ENCODE results near the gene CACNG5.

Gene CACNG5

DNA sequence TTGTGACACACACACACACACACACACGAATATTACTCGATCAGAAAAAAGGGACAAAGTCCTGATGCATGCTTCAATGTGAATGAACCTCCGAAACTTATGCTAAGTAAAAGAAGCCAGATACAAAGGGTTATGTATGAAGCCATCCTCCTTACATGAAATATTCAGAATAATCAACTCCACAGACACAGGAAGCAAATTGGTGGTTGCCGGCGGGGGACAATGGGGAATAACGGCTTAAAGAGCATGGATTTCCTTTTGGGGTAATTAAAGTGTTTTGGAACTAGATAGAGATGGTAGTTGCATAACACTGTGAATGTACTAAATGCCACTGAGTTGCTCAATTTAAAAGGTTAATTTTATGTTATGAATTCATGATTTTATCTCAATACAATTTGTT is 8.1 kb upstream of the CACNG5 start:
- no peak for DNase-seq

DNA sequence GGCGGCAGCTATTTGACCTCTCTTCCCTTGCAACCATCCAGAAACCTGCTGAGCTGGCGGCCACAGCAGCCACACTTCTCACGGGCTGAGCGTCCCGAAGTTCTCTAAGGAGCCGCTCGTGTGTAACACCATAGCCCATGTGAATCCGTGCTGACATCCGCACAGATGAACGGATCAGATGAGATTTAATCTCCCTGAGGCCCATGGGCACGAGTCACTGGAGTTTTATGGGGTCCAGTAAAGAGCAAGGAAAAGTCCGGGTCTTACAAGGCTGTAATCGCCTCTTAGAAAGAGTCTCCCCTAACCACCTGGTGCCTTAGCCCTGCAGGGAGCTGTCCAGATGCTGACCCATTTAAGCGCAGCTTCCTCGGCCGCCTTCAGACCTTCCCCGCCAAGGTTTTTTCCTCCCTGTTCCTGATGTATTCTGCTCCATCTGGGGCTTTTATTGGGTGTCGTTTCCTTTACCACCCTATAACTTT is 5.5 kb upstream of the CACNG5 start:
- DNase-seq: no peak

DNA sequence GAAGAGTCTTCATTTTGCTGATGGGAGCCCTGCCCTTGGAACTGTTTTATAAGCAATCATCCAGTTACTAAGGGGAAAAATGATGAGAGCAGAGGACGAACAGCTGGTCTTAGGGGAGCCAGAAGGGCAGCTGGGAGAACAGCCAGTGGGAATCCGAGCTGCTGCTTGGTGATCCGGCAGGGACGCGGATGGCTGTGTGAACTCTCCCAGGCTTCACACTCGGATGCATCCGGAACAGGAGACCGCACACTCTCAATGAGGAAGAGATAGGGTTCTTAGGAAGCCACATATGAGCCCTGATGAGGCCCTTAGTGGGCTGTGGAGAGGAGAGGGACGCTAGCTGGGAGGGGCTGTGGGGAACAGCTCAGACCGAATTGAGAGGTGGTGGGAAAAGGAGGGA is 5.0 kb upstream of the CACNG5 start:
- DNase-seq: no peak

DNA sequence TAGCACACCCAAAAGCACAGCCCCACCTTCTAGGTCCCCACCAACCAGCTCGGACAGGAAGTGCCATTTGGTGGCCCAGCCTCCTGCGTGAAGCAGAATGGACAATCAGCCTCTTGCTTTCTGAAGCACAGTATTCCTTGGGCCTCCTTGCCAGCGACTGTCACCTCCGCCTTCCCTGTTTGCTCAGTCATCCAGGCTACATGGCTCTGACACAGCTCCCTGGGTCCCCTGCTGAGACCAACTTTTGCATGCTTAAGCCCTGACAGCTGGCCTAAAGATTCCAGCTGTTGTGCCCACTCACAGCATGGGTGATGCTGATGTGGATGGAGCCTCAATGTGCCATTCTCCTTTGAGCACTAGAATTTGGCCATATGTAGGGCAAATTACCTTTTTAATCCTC is 4.5 kb upstream of the CACNG5 start:
- no peak for DNase-seq

DNA sequence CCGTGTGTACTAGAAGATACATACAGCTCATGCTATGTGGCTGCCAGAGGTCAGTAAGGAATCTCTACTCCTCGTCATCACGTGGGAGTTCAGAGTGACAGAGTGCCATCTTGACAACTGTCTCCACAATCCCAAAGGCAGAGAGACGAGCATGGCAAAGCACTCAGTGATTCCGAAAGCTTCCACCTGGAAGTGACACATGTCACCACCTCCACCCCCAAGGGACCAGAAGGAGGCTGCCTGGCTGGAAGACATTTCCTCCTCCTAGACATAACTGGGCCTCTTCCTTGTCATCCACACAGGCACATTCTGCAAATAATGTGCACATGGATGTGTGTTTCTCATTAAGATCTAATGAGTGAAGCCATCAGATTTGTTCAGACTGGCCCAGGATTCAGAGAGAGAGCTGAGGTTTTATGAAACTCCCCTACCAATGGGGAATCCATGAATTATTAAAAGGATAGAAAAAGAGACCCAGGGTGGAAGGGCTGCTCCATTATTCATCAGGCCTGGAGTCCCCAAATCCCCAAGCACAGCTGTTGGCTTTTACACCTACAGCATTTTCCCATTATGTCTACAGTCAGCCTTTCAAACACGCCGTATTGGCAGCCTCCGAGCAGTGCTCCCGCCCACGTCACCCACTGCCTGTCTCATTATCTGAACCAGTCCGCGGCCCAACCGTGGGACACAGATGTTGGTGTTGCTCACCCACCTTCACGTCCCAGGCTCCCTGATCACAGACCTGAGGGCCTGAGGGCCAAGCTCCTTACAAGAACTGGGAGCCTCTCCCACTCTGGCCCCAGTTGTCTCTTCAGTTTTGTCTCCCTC is 3.3 kb upstream of the CACNG5 start:
- DNase-seq: no peak

DNA sequence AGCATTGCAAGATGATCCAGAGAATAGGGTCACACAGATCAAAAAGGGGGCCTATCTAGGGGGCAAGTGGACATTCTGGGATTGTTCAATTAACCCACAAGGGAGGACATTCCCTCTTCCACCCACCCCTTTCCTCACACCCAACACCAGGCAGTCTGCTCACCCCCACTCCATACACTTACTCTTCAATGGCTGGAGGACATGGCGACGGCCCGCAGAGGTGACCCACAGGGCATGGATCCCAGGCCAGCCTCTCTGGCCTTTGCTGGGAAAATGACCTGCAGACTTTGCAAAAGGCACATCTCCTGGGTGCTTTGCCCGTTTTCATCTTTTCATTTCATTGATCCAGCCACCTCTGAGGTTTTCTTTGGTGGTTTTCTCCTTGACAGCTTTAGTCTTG is 1.7 kb upstream of the CACNG5 start:
- no peak for DNase-seq

DNA sequence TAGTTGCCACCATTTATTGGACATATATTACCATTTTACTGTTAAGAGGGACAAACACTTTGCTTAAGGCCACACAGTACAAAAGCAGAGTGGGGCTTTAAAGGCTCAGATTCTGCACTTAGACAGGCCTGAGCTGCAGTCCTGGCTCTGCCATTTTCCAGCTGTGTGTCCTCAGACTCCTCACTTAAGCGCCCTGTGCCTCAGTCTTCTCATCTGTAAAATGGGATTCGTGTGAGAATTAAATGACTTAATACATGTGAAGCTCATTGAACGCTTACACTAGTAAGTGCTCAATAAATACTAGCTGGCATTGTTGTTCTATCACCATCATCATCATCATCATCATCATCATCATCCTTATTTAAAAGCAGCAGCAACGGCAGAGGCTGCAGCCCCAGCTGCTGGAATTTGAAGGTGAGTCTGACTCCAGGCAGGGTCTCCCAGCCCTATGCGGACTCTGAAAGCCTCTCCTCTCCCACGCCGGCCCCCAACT is 445 bp upstream of the CACNG5 start:
- DNase-seq: no peak

DNA sequence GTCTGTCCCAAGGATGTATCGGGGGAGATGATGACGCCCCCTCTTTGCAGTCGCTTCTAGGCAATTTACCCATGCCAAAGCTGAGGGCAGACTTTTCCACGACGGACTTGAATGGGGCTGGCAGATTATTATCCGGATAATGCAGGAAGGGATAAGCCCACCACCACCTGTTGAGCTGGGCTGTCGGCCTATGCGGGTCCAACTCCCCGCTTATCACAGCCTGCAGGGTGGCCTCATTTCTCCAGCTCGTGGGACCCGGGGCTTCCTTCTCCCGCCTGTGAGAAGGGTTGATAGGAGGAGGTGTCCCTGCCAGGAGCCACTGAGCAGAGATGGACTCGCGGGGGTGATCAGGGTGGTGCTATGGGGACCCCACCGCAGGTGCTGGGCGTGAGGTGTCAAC is 559 bp downstream of the CACNG5 start:
- no peak for DNase-seq

DNA sequence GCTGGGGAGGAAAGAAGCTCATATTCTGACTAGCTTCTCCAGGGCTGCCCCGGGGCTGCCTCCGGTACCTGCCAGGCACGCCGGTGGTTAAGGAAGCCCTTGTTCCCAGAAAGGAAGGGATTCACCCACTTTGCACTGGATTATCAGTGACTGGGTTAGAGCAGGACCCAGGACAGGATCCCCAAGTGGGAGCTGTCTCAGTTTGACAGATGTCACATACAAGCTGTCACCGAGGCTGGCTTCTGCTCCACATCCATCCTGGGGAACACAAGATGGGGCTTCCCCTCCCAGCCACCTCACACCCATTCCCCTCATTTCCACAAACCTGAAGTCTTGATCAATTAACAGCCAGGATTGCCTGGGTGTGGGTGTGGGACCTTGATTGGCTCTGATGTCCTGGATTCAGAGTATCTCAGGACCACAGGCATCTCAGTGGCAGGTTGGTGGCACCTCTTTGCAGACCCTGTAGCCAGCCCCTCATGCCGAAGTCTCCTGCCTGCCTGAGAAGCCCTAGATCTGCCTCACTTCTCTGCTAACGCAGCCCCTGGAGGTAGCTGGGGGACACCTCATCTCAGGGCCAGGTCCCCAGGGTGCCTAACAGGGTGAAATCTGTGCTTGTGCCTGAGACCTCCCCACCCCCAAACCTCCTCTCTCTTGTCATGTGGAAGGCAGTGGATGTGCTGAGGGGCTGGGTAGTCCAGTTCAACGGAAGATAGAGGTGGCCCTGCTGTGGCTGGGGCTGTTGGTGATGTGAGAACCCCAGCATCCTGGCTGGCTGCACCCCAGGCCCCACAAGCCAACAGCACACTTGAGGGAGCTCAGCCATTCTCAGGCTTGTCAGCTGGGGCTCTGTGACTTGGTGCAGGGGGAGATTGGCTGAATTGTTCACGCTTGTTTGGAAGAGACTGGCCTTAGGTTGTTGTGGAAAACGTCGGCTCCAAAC is 1.4 kb downstream of the CACNG5 start:
- DNase-seq: no peak

DNA sequence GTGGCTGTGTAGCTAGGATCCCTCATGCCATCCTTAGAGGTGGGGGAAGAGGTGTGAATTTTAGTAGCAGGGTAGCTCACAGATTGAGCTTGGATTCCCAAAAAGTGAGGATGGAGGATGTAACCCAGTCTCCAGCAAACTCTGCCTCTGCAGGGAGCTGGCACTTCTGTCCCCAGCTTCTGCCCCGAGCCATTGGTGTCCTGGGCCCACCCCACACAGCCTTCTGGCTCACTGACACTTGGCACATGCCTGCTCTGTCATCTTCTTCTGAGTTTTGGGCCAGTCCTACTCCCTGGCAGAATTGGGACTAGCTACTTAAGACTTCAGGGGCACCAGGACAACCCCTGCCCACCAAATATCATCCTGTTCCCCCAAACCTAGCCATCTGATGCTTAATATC is 2.3 kb downstream of the CACNG5 start:
- DNase-seq: no peak

DNA sequence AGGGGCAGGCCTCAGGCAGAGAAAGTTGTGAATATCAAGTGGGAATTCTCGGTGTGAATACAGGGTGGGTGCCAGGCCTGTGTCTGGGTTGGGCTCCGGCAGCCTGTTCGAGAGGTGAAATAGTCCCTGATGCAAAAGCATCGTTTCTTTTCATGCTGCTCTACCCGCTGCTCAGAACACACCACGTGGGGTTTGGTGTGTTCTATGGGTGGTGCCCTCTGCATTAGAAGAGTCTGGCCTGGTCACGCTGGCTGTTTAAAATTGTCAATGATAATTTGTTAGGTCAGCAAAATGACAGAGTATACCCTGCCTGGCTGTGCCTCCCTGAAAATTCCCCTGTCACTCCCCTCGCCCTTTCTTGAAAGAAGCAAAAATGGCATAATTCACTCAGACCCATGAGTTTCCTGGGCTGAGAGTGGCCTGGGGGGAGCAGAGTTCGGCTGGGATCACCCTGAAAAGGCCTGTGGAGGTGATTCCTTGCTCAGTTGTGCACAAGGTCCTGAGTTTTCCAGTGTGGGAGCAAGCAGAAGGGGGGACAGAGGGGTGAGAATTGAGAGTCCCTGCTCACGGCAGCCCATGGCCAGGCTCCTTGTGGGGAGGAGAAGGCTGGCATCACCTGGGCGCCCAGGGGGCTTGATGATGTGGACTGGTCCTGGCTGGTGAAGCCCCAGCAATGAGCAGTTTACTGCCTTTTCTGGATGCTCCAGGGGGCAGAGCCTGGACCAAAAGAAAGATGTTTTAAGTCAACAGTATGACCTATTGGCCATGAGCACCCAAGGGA is 3.2 kb downstream of the CACNG5 start:
- no peak for DNase-seq

DNA sequence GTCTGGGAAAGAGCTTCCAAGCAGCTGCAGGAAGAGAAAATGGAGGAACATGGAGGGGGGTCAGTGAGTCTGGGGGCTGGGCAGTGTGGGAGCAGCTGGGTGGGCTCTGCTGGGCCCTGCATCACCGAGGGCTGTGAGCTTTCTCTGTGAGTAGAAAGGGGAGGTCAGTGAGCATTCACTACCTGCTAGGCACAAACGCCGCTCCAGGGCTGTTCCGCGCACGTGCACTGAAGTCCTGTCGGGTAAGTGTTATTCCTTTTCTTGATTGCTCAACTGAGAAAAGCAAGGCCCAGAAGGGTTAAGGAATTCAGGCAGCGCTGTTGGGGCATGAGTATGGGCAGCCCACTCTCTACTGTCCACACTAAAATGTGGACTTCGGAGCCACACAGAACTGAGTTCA is 4.7 kb downstream of the CACNG5 start:
- no peak for DNase-seq

DNA sequence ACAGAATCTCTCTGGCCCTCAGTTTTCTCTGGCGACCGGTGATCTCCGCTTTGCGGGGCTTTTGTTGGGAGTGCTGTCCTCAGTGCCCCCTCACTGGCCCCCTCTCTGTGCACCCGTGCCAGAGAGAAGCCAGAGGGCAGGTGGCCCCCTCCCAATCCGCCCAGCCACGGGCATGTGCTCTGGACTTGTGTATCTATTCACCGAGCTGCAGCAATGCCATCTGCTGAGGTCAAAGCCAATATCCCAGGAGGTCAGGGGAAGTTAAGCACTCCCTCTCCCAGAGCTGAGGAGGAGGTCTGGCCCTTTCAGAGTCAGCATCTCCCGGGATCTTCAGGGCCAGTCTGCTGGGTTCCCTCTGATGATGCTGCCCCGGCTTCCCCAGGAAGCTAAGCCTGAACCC is 5.1 kb downstream of the CACNG5 start:
- DNase-seq: no peak

DNA sequence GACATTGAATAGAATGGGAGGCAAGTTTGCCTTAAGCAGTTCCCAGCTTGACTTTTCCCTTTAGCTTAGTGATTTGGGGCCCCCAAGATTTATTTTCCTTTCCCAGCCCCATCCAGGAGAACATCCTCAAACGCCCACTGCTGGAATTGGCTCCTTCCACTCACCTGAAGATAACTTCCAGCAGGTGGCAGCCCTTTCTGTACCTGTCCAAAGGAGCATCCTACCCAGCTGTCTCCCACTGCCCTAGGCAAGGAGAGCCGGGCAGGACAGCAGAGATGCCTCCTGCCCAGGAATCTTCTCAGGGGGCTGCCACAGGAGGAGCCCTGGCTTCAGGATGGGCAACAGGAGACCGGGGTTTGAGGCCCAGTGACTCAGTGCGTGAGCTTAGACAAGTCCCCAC is 6.4 kb downstream of the CACNG5 start:
- no peak for DNase-seq

DNA sequence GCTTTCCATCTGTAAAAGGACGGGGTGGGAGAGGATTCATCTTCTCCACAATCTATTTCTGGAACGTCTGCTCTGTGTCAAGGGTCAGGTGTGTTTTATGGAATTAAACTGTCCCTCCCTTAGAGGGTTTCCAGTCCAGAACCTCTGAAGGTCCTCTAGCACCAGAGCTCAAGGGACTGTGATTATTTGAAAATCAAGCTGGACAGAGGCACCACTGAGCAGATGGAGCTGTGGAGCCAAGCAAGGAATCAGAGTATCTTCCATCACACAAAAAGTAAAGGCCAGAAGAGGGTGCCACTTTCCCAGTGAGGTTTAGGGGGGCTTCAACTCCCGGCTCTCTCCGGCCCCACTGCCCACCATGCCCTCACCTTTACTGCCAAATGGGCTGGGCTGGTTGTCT is 6.8 kb downstream of the CACNG5 start:
- DNase-seq: no peak

DNA sequence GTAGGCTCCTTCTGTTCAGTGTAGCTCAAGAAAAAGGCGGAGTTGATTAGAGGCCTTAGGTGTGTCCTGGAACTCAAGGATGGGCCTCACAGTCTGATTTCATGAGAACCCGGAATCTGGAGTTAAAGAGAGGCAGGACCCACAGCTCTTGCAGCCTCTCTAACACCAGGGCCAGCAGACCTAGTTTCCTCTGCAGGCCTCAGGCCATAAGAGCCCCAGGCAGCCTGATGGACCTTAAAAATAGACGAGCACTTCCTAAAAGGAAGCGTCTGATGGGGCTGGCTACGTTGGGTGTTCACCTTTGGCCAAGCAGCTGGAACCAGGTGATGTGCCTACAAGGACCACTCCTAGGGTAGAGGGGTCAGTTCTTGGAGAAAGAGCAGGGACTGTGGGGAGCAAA is 7.6 kb downstream of the CACNG5 start:
- DNase-seq: no peak

DNA sequence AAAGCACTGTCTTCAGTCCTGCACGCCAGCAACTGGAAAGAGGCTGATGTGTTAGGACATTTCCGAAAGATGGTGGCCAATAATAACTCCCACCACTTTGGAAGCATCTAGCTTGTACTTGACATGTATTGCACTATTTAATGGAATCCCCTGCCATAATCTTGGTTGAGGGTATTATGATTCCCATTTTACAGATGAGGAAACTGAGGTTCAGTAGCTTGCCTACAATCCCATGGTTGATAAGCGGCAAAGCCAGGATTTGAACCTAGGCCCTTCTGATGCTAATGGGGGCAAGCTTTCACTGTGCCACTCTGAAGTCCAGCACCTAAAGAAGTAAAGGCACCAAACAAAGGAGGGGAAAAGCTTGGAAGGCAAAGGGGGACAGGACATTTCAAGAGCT is 8.0 kb downstream of the CACNG5 start:
- no peak for DNase-seq

DNA sequence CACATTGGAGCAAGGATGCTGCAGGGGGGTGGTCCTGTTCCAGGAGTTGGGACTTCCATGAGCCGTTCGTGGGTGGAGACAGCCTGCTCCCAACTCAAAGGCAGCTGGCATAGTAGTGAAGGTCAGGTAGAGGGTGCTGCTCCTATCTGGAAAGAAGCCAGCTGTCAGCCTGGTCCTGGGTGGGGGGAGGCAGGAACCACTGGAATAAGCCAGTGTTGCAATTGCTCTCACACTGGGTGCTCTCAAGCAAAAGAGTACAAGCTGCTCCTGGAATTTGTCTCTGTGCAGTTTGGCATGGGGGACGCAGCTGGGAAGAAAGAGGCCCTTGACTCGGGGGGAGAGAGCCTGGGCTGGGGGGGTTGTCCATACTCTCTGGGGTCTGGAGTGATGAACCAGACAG is 8.7 kb downstream of the CACNG5 start:
- DNase-seq: no peak

DNA sequence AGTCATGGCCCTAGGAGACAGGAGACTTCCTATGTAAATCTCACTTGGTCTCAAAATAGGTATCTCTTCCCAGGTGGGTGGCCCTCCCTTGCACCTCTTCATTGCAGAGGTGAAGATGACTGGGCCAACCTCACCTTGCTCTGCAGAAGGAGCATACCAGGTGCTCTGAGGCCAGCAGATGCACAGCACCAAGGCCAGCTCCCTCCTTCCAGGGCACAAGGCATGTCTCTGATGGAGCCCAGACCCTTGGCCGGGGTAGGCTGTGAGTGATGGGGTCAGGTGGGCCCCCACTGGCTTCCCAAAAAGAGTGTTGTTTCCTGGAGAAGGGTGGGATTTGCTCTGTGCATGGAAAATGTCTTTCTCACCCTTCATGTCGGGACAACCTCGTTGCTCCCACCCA is 12.8 kb downstream of the CACNG5 start:
- DNase-seq: no peak

DNA sequence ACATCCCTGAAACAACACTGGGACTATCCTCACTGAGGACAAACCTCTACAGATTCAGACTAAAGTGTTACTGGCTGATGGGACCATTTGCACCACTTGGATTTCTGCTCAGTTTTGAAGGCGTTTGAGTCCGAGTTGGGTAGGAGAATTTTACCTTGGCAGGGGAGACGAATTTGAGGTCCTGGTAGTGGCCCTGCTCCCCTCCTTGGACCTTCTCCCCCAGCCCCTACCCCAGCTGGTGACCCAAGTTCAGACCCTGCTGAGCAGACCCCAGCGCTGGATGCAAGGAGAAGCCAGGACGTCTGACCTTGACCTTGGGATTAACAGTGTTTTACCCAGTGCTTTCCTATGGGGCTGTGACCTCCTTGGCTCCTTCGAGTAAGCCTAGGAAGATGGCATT is 13.6 kb downstream of the CACNG5 start:
- DNase-seq: no peak

DNA sequence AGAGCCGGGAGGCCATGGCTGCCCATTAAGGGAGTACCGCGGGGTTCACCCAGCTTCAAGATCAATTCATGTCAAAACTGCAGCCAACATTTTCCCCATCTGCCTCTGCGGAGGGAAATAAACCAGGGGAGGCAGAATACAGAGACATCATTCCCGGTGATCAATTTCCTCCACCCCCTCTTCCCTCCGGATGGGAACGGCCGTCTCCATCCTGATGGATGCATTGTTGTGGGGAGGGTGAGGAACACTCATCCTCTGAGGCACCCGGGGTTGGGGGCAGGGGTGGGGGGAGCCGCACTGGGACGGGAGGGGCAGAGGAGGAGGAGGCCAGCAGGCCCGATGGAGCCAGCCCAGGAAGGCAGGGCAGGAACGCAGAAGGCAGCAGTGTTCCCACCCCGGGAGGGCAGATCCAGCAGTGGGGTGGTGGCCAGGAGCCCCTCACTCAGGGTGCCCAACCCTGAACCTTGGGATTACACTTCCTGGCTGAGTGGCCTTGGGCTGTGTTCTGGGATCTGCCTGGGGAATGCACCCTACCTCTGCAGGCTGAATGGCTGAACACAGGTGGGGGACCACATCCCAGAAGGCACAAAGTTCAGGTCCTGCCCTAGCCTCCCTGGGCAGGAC is 14.2 kb downstream of the CACNG5 start:
- no peak for DNase-seq

DNA sequence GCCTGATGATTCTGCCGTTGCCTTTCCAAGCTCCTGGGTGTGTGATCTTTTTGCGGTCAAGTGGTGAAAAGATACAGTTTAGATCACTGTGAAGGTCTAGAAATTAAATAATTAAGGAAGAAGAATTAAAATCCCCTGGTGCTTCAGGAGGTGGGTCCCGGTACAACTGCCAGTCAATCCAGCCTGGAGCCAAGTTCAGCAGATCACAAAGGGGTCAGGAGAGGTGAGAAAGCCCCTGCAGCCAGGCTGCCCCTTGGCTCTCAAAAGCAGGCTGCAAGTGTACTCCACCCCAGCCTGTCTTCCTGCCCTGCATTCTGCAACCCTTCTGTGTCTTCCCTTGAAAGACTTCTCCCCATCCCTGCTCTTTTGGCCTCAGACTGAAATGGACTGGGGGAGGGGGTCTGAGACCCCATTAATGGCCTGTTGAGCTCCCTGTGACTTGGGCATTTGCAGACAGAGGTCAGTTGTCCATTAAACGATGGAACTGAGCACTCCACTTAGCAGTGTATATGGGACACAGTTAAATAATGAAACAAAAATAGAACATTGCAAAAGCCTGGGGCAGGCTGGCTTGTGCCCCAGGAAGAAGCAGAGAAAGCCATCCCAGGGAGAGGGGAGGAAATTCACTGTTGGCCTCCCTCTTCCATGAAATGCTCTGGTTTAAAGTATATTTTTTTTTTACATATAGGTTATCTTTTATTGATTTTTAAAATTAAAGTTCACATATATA is 15.1 kb downstream of the CACNG5 start:
- DNase-seq: no peak
